WI38 (cell line): ENCODE measurements around the gene SLC39A5.

Experiments used
- H3K4me3 ChIP-seq: 2 replicates; pipeline ENCODE4 v1.5.1; 2011; ENCODE audit warnings: low read depth, mild to moderate bottlenecking, control low read depth, low read length
- TF ChIP-seq, protein P1 (sequence below): IDR thresholded peaks from 2 replicates; pipeline ENCODE4 v1.5.1; 2012; ENCODE audit warnings: low read depth, mild to moderate bottlenecking, control low read depth, low read length

The SLC39A5 gene

DNA sequence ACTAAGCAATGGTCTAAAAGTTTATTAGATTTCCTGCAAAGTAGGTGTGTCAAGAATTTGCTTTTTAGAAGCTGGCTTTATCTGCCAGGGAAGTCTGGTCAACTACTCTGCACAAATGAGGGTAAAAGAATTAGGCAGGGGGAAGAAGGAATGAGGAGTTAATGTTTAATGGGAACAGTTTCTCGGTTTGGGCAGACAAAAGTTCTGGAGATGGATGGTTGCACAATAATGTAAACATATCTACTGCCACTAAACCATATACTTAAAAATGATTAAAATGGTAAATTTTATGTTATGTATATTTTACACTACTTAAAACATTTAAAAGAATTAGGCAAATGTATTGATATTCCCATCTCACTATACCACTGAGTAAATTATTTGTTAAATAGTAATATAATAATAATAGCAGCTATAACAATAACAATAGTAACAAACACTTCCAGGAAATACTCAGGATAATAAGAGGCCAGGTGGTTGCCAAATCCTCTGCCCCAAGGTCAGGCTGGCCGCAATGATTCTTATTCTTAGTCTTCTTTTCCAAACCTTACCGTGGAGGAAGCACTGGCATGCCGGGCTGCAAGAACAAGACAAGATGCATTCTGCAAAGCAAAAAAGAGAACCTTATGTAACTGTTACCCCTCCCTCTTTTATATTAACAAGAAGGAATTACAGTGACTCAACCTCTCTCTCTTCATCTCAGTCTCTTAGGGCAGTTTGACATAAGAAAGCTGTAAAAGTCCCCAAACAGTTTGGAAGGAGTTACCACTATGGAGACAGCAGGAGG lies 56.4 kb downstream of the SLC39A5 start:
- no peak overlapping the region for H3K4me3 ChIP-seq
- TF ChIP-seq, protein P1, sequence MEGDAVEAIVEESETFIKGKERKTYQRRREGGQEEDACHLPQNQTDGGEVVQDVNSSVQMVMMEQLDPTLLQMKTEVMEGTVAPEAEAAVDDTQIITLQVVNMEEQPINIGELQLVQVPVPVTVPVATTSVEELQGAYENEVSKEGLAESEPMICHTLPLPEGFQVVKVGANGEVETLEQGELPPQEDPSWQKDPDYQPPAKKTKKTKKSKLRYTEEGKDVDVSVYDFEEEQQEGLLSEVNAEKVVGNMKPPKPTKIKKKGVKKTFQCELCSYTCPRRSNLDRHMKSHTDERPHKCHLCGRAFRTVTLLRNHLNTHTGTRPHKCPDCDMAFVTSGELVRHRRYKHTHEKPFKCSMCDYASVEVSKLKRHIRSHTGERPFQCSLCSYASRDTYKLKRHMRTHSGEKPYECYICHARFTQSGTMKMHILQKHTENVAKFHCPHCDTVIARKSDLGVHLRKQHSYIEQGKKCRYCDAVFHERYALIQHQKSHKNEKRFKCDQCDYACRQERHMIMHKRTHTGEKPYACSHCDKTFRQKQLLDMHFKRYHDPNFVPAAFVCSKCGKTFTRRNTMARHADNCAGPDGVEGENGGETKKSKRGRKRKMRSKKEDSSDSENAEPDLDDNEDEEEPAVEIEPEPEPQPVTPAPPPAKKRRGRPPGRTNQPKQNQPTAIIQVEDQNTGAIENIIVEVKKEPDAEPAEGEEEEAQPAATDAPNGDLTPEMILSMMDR = no peak
